ENCODE data around the gene NVL.

Gene NVL

DNA sequence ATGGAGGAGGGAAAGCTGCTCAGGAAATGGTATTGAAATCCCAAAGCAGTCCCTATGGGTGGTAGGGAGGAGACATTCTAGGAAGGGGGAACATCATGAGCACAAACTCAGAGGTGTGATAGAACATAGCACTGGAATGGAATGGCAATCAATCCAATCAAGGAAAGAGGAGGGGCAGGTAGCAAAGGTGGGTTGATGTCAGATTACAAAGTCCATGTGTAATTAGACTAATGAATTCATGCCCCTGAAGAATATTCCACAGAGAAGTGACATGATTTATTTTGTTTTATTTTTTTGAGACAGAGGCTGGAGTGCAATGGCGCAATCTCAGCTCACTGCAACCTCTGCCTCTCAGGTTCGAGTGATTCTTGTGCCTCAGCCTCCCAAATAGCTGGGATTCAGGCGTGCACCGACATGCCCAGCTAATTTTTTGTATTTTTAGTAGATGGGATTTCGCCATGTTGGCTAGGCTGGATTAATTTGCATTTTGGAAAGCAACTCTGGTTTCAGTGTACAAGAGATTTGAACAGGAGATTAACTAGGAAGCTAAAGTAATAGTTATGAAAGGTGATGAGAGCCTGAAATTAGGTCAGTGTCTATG is 110.9 kb downstream of the NVL start:
- no peaks in the 10 kb centered on the region for H3K36me3 ChIP-seq (ENCODE audit: control insufficient read depth, insufficient read depth, low read length)
- no peak overlapping the region for H3K4me3 ChIP-seq (replicated peaks; ENCODE audit: low read depth, low read length)
- DNase-seq (ENCODE audit: extremely low read depth, insufficient read length) = no peak
- no peaks in the 10 kb centered on the region for H3K27me3 ChIP-seq (replicated peaks; ENCODE audit: control insufficient read depth, insufficient read depth, low read length)
- TF ChIP-seq, protein P1, sequence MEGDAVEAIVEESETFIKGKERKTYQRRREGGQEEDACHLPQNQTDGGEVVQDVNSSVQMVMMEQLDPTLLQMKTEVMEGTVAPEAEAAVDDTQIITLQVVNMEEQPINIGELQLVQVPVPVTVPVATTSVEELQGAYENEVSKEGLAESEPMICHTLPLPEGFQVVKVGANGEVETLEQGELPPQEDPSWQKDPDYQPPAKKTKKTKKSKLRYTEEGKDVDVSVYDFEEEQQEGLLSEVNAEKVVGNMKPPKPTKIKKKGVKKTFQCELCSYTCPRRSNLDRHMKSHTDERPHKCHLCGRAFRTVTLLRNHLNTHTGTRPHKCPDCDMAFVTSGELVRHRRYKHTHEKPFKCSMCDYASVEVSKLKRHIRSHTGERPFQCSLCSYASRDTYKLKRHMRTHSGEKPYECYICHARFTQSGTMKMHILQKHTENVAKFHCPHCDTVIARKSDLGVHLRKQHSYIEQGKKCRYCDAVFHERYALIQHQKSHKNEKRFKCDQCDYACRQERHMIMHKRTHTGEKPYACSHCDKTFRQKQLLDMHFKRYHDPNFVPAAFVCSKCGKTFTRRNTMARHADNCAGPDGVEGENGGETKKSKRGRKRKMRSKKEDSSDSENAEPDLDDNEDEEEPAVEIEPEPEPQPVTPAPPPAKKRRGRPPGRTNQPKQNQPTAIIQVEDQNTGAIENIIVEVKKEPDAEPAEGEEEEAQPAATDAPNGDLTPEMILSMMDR (IDR thresholded peaks at IDR 0.05; ENCODE audit: insufficient read depth, low read length, poor library complexity, severe bottlenecking) = no peak

DNA sequence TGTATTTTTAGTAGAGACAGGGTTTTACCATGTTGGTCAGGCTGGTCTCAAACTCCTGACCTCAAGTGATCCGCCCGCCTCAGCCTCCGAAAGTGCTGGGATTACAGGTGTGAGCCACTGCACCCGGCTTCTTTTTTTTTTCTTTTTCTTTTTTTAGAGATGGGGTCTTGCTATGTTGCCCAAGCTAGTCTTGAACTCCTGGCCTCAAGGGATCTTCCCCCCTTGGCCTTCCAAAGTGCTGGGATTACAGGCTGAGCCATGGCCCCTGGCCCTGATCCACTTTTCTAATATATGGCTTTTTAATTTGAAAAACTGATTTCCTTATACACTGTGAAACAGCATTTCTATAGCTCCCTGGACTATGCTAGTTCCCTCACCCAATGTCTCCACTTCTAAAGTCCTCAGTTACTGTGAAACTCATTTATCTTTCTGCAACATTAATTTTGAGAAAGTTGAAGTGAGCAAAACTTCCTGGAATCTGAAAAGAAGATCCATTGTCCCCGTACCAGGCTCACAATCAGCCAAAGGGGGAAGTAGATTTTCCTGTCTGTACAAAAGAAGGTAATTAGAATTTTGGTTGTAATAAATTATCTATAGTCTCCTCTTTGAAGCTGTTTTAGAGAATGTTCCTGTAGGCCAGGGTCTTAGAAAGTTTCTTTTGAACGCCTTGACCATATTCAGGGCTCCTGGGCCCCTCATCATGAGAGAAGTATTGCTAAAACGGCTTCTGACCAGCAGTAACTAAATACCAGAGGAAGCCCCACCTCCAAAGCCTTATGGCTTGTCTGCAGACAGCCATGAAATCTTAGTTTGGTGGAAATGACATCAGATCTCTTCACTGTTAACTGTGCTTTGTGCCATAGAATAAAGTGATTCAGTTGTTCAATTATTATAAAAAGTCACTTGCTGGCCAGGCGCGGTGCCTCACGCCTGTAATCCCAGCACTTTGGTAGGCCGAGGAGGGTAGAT is 112.0 kb downstream of the NVL start:
- DNase-seq (ENCODE audit: extremely low read depth, insufficient read length) = no peak
- Histone ChIP-seq H3K27me3 (replicated peaks; ENCODE audit: control insufficient read depth, insufficient read depth, low read length) (no peaks in the 10 kb centered on the region), H3K36me3 (ENCODE audit: control insufficient read depth, insufficient read depth, low read length) (no peaks in the 10 kb centered on the region), H3K4me3 (replicated peaks; ENCODE audit: low read depth, low read length) (no peak overlapping the region)
- TF ChIP-seq, protein P1 (IDR thresholded peaks at IDR 0.05; ENCODE audit: insufficient read depth, low read length, poor library complexity, severe bottlenecking) = no peak

DNA sequence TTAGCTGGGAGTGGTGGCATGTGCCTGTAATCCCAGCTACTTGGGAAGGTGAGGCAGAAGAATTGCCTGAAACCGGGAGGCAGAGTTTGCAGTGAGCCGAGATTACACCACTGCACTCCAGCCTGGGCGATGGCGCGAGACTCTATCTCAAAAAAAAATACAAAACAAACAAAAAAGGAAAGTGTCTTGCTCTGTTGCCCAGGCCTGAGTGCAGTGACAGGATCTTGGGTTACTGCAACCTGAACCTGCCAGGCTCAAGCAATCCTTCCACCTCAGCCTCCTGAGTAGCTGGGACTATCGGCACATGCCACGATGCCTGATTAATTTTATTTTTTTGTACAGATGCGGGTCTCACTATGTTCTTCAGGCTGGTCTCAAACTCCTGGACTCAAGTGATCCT is 113.6 kb downstream of the NVL start:
- TF ChIP-seq, protein P1 (IDR thresholded peaks at IDR 0.05; ENCODE audit: insufficient read depth, low read length, poor library complexity, severe bottlenecking) = no peak
- DNase-seq (ENCODE audit: extremely low read depth, insufficient read length) = no peak
- no peaks in the 10 kb centered on the region for H3K36me3 ChIP-seq (ENCODE audit: control insufficient read depth, insufficient read depth, low read length)
- no peak overlapping the region for H3K4me3 ChIP-seq (replicated peaks; ENCODE audit: low read depth, low read length)
- no peaks in the 10 kb centered on the region for H3K27me3 ChIP-seq (replicated peaks; ENCODE audit: control insufficient read depth, insufficient read depth, low read length)

DNA sequence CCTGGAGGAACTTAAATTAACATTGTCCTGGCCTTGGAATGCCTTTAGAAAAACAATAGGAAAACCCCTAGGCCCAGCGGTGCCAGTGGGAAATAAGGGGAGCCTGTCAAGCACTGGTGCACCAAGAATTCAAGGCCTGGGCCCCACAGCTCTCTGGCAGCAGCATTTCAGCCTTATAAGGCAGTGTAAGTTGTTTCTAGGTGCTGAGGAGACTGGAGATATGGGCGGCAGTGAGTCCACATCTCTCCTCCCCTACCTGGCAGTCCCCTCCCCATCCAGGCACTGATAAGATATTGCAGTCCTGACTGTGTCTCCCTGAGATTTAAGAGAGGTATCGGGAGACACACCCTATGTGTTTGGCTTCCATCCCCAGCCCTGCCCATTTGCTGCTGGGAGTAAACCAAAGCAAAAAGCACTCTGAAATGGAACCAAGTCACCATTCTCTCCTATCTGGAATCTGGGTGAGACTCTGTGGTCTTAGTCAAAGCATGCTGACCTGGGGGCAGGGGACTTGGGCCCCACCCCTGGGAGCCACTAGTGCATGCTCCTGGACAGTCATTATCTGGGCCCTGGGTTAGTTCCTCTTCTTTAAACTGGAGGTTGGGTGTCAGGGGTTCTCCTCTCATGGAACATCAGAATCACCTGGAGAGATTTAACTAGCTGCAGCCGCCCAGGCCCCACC is 116.4 kb downstream of the NVL start:
- no peak for DNase-seq (ENCODE audit: extremely low read depth, insufficient read length)
- TF ChIP-seq, protein P1 (IDR thresholded peaks at IDR 0.05; ENCODE audit: insufficient read depth, low read length, poor library complexity, severe bottlenecking) = no peak
- no peak overlapping the region for H3K4me3 ChIP-seq (replicated peaks; ENCODE audit: low read depth, low read length)

DNA sequence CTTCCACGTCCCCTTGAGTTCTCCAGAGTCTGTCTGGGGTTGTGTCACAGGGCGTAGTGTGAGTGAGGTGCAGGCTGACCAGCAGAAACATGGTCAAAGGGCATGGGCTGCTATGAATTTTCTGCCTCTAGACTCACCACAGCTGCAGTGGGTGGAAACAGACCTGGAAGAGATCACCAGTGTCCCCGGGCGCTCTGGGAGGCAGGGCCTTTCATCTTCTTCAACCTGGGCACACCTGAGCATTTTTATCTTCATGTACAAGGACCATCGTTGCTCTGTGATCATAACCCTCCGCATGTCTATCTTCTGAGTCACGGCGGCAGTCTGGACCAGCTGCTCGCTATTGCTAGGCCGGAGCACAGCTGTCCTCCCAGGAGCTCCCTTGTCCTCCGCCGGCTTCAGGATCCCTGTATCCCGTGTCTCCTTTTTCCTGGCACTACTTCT is 117.3 kb downstream of the NVL start:
- DNase-seq (ENCODE audit: extremely low read depth, insufficient read length) = no peak
- TF ChIP-seq, protein P1 (IDR thresholded peaks at IDR 0.05; ENCODE audit: insufficient read depth, low read length, poor library complexity, severe bottlenecking) = no peak
- H3K27me3 ChIP-seq (replicated peaks; ENCODE audit: control insufficient read depth, insufficient read depth, low read length) = no peaks in the 10 kb centered on the region

More for the DNA sequence above, 116.4 kb downstream of the NVL start:
- no peaks in the 10 kb centered on the region for H3K36me3 ChIP-seq (ENCODE audit: control insufficient read depth, insufficient read depth, low read length)
- no peaks in the 10 kb centered on the region for H3K27me3 ChIP-seq (replicated peaks; ENCODE audit: control insufficient read depth, insufficient read depth, low read length)

More for the DNA sequence above, 117.3 kb downstream of the NVL start:
- H3K36me3 ChIP-seq (ENCODE audit: control insufficient read depth, insufficient read depth, low read length) = no peaks in the 10 kb centered on the region
- no peak overlapping the region for H3K4me3 ChIP-seq (replicated peaks; ENCODE audit: low read depth, low read length)

Data from GM06990 (cell line).